D721Med (cell line): Measurements from ENCODE around the gene ABCC11.

ENCODE experiments used
- DNase-seq: peaks from one replicate; pipeline ENCODE4 v3.0.0; 2011; ENCODE audit warnings: low spot score; ENCODE audit not compliant: insufficient read length
- FAIRE-seq: peaks from 2 replicates; lab custom pipeline; 2011; peaks lifted over from hg19 to GRCh38; lab: Jason Lieb, UNC
- CTCF ChIP-seq: IDR thresholded peaks from 2 replicates; pipeline ENCODE4 v1.5.1; 2012; ENCODE audit warnings: mild to moderate bottlenecking, control low read depth; ENCODE audit not compliant: insufficient read depth; ENCODE audit errors: missing control alignments

Gene ABCC11

GRCh38 chr16:48218473-48218872 is 28.9 kb downstream of the ABCC11 start:
- TF ChIP-seq CTCF, result no peak
- FAIRE-seq (no peak), DNase-seq (no peak)

- DNase-seq (no peak), FAIRE-seq (no peak)
- TF ChIP-seq CTCF, result no peak
These were observed 29.6 kb downstream of the ABCC11 start for GRCh38 chr16:48217708-48218107.

- no peak for FAIRE-seq
- TF ChIP-seq CTCF, result no peak
- DNase-seq, result no peak
These were observed 31.6 kb downstream of the ABCC11 start for GRCh38 chr16:48215738-48216137.

- FAIRE-seq (no peak), DNase-seq (no peak)
- TF ChIP-seq CTCF, result no peak
These were observed 35.3 kb downstream of the ABCC11 start for GRCh38 chr16:48212033-48212432.

- FAIRE-seq (no peak), DNase-seq (no peak)
- TF ChIP-seq CTCF, result no peak
These were observed 36.6 kb downstream of the ABCC11 start for GRCh38 chr16:48210747-48211146.

GRCh38 chr16:48206594-48207242 is 40.6 kb downstream of the ABCC11 start:
- no peak for TF ChIP-seq CTCF
- FAIRE-seq, result no peak
- no peak for DNase-seq

- no peak for TF ChIP-seq CTCF
- DNase-seq (no peak), FAIRE-seq (no peak)
These were observed 42.6 kb downstream of the ABCC11 start for GRCh38 chr16:48204825-48205151.
